Effector memory CD4-positive, alpha-beta T cell (primary cell): ENCODE data around the gene ME1.
"Not testable (repeated sequence)": the region's sequence is repeated elsewhere in the genome, so short reads cannot be mapped to it uniquely, and the experiment has no call there.

Experiments used
- DNase-seq, 3 donors: peaks; one replicate each; pipeline ENCODE4 v3.0.0-alpha.2; 2020
- H3K27ac ChIP-seq: 2 replicates; pipeline ENCODE4 v1.7.0; 2013; ENCODE audit warnings: mild to moderate bottlenecking, low read length, moderate library complexity; ENCODE audit not compliant: insufficient read depth, poor library complexity, severe bottlenecking
- H3K27me3 ChIP-seq: replicated peaks from 2 replicates; pipeline ENCODE4 v1.7.0; 2013; ENCODE audit warnings: mild to moderate bottlenecking, low read length; ENCODE audit not compliant: insufficient read depth, control insufficient read depth, poor library complexity, severe bottlenecking
- H3K36me3 ChIP-seq: 2 replicates; pipeline ENCODE4 v1.7.0; 2013; ENCODE audit warnings: mild to moderate bottlenecking, low read length, moderate library complexity; ENCODE audit not compliant: control insufficient read depth, insufficient read depth
- H3K4me1 ChIP-seq: 2 replicates; pipeline ENCODE4 v1.7.0; 2013; ENCODE audit warnings: low read length, mild to moderate bottlenecking; ENCODE audit not compliant: control insufficient read depth, insufficient read depth, poor library complexity, severe bottlenecking
- H3K4me3 ChIP-seq: 2 replicates; pipeline ENCODE4 v1.7.0; 2013; ENCODE audit warnings: low read length, low read depth, mild to moderate bottlenecking; ENCODE audit not compliant: insufficient read depth, poor library complexity, severe bottlenecking
- H3K9me3 ChIP-seq: 2 replicates; pipeline ENCODE4 v1.7.0; 2013; ENCODE audit warnings: mild to moderate bottlenecking, low read length, moderate library complexity; ENCODE audit not compliant: control insufficient read depth

ME1 gene

GRCh38 chr6:83285917-83286316 is 144.9 kb downstream of the ME1 start:
- H3K36me3 ChIP-seq: no peaks in the 10 kb centered on the region
- no peak for DNase-seq
- no peak overlapping the region for H3K4me3 ChIP-seq
- H3K9me3 ChIP-seq: no peaks in the 10 kb centered on the region
- no peaks in the 10 kb centered on the region for H3K27me3 ChIP-seq
- no peaks in the 10 kb centered on the region for H3K4me1 ChIP-seq
- no peak overlapping the region for H3K27ac ChIP-seq

GRCh38 chr6:83273596-83273995 is 157.3 kb downstream of the ME1 start:
- no peaks in the 10 kb centered on the region for H3K36me3 ChIP-seq
- DNase-seq: no peak
- H3K4me1 ChIP-seq: no peaks in the 10 kb centered on the region
- no peaks in the 10 kb centered on the region for H3K9me3 ChIP-seq
- no peak overlapping the region for H3K27ac ChIP-seq
- H3K27me3 ChIP-seq: no peaks in the 10 kb centered on the region
- no peak overlapping the region for H3K4me3 ChIP-seq

DNA sequence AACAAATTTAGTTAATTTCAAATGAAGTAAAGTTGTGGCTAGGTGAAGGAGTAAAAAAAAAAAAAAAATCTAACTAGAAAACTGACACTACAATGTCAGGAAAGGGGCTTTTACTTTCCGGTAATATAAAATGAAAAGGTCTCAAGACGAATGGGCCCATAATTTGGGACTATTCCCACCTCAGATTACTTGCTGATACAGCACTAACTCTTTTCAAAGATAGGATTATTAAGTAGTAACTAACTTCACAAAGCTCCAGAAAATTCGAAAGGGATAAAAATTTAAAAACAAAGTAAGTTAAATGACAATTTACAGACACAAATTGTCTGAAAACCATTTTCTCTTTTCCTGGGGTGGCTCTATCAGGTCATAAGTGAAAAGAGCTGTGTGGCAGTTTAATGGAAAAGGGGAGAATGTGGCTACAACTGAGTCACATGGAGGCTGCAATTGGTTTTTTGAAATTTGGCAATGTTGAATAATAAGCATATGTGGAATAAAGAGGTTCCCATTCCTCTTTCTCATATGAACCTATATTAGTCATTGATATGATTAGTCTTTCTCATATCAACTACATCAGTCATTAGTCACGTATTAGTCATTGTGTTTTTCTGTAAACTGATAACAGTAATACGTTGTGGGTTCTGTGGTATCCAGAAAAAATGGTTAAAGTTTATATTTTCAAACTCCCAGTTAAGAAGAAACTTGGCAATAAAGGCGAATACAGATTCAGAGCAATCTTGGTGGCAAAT is 159.7 kb downstream of the ME1 start:
- no peak for DNase-seq
- H3K27ac ChIP-seq: no peak overlapping the region
- no peaks in the 10 kb centered on the region for H3K9me3 ChIP-seq
- no peaks in the 10 kb centered on the region for H3K27me3 ChIP-seq
- no peak overlapping the region for H3K4me3 ChIP-seq
- no peaks in the 10 kb centered on the region for H3K36me3 ChIP-seq
- H3K4me1 ChIP-seq: no peaks in the 10 kb centered on the region

GRCh38 chr6:83265384-83265783 is 165.5 kb downstream of the ME1 start:
- no peaks in the 10 kb centered on the region for H3K36me3 ChIP-seq
- H3K9me3 ChIP-seq: no peaks in the 10 kb centered on the region
- no peak for DNase-seq
- H3K4me3 ChIP-seq: no peak overlapping the region
- H3K4me1 ChIP-seq: no peaks in the 10 kb centered on the region
- no peak overlapping the region for H3K27ac ChIP-seq
- no peaks in the 10 kb centered on the region for H3K27me3 ChIP-seq

GRCh38 chr6:83260577-83260976 is 170.3 kb downstream of the ME1 start:
- H3K27me3 ChIP-seq: no peaks in the 10 kb centered on the region

DNA sequence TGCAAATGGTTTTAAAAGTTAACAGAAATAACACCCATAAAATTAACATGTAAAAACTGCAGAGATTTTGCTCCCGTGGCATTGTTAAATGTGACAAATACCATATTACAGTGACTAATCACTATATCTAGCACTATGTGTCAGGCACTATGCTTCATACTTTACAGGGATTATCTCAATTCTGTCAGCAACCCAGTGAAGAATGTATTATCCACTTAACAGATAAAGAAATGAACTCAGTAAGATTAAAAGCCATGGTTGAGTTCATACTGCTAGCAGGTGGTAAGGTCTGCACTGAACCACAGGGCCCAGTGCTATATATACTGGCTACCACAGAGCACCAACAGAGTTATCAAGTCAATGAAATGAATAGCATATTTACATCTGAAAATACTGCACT is 172.3 kb downstream of the ME1 start:
- Histone ChIP-seq H3K27ac (no peak overlapping the region), H3K27me3 (no peaks in the 10 kb centered on the region), H3K9me3 (no peaks in the 10 kb centered on the region), H3K4me1 (no peaks in the 10 kb centered on the region), H3K4me3 (no peak overlapping the region), H3K36me3 (no peaks in the 10 kb centered on the region)
- DNase-seq: no peak

More at GRCh38 chr6:83260577-83260976, 170.3 kb downstream of the ME1 start:
- no peaks in the 10 kb centered on the region for H3K4me1 ChIP-seq
- H3K4me3 ChIP-seq: no peak overlapping the region
- H3K27ac ChIP-seq: no peak overlapping the region
- H3K36me3 ChIP-seq: no peaks in the 10 kb centered on the region
- no peak for DNase-seq
- H3K9me3 ChIP-seq: no peaks in the 10 kb centered on the region

- Histone ChIP-seq H3K36me3 (no peaks in the 10 kb centered on the region), H3K27ac (no peak overlapping the region), H3K4me3 (no peak overlapping the region), H3K9me3 (no peaks in the 10 kb centered on the region), H3K4me1 (no peaks in the 10 kb centered on the region), H3K27me3 (no peaks in the 10 kb centered on the region)
- DNase-seq: no peak
Measured at GRCh38 chr6:83257791-83258190, 173.1 kb downstream of the ME1 start.

GRCh38 chr6:83256719-83257118 is 174.1 kb downstream of the ME1 start:
- not testable (repeated sequence) for DNase-seq, H3K27me3 ChIP-seq, H3K9me3 ChIP-seq, H3K4me3 ChIP-seq, H3K4me1 ChIP-seq, H3K27ac ChIP-seq, H3K36me3 ChIP-seq

DNA sequence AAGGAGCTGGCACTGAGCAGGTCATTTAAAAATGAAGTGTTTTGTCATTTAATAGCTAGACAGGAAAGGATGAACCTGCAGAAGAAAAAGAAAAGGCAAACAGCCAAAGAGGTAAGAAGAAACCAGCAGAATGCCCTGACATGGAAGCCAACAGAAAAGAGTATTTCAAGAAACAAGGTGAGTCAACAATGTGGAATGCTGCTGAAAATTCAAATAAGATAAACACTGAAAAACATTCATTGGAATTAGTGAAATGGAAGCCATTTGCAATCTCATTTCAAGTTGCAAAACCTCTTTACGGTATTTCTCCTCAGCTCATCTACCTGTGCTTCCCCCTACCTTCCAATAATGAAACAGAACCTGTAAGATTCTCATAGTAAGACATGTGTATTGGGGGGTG is 178.1 kb downstream of the ME1 start:
- H3K4me3 ChIP-seq: no peak overlapping the region
- no peak for DNase-seq
- H3K27ac ChIP-seq: no peak overlapping the region
- no peaks in the 10 kb centered on the region for H3K27me3 ChIP-seq
- H3K4me1 ChIP-seq: no peaks in the 10 kb centered on the region
- no peaks in the 10 kb centered on the region for H3K9me3 ChIP-seq
- H3K36me3 ChIP-seq: no peaks in the 10 kb centered on the region

DNA sequence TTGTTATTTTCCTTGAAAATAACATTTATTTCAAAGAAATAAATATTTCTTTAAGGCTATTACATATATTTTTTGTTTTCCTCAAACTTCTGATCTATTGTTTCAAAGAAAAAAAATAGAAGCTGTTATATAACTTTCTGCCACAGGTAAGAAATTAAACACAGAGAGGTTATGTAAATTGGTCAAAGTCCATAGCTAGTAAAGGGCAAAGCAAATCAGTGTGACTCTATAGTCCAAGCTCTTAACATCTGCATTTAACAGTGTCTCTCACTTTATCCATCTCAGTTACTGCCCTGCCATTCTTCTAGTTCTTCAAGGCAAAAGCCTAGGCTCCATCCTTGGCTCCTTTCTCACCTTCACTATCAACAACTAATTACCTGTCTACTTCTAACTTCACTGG is 180.6 kb downstream of the ME1 start:
- no peaks in the 10 kb centered on the region for H3K27me3 ChIP-seq
- H3K27ac ChIP-seq: no peak overlapping the region
- no peak for DNase-seq
- H3K4me1 ChIP-seq: no peaks in the 10 kb centered on the region
- H3K4me3 ChIP-seq: no peak overlapping the region
- H3K36me3 ChIP-seq: no peaks in the 10 kb centered on the region
- no peaks in the 10 kb centered on the region for H3K9me3 ChIP-seq
